GM19025 (cell line): ENCODE data around the gene POMP.
"Not testable (repeated sequence)": the region's sequence is repeated elsewhere in the genome, so short reads cannot be mapped to it uniquely, and the experiment has no call there.

Experiments used
- ATAC-seq: cut with Tn5 transposase; IDR thresholded peaks from one replicate; pipeline ENCODE4 v1.9.1; 2021; ENCODE audit warnings: mild to moderate bottlenecking, low read depth, moderate library complexity; ENCODE audit not compliant: unreplicated experiment

Gene POMP

DNA sequence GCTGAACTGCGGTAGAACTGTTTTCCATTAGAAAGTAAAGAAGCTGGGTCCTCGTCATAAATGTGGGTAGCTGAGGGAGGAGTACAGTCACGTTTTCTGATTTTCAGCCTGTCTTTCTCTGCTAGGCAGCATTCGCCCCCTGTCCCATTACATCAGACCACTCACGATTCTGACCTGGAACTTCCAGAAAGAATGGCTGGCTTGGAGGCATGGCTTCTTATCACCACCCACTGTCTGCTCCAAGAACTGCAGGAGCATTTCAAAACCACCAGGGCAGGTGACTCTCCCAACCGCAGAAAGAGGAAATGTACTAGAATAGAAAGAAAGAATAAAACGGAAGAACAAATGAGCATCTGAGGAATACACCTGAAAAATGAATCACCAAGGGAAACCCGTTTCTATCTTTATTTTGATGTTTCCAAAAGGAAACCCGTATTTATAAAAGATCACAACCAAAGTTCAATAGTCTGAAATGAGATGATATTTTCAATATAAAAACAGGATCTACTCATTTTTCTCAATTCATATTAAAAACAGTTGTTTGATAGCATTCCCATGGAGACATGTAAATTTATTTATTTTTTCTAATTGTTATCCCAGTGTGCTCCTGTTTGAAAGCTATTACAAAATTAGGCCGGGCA lies 22.1 kb upstream of the POMP start:
- ATAC-seq, result no peak

DNA sequence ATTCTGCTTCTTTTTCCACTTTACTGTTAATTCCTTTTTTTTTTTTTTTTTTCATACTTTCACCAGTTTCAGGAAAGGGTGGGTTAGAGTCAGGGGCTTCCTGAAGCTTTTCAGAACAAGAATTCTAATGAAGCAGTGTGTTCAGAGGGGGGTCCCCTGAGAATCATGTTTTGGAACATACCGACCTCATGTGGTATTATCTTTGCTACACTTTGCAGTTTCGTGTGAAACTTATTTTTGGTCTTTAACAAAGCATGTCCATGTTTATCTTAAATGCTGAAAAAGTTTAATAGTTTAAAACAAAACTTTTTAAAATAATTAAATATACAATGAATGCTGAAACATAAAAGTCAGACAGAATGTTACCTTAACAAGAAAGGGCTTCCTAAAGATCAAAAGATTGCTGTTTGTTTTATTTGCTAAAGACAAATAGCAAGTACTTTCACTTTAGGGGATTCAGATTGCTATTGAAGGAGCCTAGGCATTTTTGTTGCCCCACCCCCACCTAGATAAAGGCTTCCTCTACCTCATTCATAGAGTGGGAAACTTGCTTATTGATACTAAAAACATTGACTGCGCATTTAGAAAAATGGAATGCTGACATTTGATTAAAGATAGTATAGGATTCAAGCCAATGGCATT lies 21.1 kb upstream of the POMP start:
- no peak for ATAC-seq

DNA sequence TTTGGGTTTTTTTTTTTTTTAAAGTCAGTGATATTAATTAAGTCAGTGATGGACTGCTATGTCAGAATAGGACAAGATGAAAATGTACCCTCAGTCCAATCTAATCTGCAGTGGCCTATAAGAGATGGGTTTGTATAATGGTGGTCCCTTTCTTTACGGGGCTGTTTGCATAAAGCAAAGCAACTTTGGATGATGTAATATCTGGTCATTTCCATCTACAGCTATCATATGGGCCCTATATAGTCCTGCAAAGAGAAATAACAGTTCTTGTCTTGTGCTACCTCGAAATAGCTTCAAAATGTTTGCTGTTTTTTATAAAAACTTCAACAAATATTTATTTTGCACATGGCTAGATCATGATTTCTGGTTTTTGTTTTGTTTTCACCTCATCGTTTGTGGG lies 20.2 kb upstream of the POMP start:
- ATAC-seq, result no peak

DNA sequence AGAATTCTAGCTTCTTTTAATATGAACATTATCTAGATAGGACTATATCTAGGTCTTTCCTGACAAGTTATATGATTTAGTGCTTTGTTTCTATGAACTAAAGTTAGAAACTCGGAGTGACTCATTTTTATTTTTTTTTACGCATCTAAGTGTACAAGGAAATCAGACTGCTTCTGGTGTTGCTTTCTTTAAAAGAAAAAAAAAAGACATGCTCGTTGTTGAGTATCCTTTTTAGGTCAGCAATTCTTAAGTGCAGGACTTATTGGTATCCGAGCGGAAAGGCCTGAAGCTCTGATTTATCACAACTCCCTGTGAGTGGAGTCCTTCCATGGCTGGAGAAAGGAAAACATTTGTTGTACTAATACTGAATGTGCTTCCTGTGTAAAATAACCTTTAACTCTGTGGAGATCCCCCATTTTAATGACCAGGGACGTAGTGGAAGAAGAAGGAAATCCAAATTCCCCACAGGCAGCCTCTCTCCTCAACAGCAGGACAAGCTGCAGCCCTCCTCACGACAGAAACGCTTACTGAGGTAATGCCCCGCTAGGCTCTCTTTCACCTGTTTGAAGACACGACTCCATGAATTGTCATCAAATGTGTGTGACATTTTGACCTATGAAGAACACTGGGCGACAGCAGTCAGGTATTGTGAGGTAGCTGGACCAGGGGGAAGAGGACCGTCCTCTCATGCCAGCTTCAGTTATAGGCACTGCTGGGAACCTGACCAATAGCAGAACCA lies 17.9 kb upstream of the POMP start:
- no peak for ATAC-seq

DNA sequence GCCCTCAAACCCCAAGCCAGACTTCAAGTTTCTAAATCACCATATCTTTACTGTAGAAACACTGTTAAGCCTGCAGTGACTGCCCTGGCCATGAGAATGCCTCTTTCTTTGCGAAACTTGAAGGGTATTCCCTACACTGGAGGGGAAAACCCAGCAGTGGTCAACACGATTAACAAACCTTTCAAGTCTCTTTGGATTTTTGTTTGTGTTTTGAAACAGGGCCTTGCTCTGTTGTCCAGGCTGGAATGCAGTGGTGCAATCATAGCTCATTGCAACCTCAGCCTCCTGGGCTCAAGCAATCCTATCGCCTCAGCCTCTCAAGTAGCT lies 17.4 kb upstream of the POMP start:
- peak; percentile 90 for ATAC-seq

DNA sequence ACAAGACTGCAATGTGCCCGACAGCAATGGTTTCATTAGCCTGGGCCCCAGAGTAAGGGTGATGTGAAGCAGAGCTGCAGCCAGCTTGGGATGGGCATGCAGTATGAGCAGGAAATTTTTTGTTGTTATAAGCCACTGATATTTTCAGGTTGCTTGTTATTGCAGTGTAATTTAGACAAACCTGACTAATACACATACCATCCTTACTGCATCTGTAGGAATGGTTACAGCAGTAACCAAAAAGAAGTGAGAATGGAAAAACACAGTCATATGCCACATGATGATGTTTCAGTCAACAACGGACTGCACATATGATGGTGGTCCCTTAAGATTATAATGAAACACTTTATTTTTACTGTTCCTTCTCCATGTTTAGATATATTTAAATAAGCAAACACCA lies 8.6 kb upstream of the POMP start:
- no peak for ATAC-seq

DNA sequence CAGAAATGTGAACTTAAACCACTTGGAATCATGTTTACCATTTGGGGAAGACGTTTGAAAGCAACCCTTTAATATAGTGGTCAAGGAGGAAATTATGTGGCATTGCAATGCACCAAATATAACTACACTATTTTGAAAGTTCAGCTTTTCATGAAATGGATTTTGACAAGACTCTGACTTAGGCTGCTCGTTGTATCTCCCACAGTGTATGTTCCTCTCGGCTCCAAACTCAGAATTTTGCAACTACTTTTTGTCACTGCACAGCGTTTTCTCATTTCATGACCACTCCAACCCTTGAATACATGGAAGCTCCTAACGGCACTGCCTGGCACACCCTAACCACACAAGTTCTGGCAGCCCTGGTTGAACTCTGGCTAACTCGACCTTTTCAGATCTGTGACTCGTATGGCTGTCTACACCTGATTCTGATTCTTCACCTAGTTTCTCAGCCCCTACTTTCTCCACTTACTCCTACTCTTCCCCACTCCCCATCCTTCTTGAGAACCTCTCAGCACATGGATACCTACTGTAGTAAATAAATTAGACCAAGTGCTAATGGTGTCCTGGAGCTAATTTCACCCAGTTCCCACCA lies 7.0 kb upstream of the POMP start:
- no peak for ATAC-seq

DNA sequence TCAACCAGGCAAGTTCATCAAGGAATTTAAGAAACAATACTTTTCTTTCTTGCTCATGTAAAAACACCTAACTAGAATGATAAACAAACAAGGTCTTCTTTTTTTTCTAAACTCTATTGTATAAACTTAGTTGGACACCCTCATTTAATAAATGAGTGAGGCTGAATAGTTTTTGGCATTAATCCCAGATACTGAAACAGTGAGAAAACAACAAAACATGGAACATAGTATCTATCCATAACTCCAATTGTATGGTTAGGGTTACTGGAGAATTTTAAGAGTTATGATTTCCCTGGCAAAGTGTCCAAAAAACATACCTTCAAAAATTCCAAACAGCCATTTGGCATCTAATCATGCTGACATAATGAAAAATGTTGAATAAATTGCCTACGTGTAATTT lies 5.8 kb upstream of the POMP start:
- no peak for ATAC-seq

DNA sequence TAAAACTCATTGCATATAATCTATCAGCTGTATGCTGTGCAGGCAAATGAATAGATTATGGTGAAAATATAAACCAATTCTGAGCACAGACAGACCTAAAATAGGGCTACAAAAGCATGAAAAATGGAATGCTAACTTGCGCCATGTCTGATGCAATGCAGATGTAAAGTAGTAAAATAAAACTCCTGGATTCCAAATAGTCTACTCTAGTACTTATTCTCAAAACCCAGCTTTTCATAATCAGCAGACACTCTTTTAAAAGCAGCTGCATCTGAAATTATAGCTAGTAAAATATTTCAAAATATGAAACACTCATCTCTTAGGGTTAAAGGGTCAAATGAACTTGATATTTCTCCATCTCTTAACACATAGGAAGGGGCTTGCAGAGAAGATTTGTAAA lies 4.7 kb upstream of the POMP start:
- ATAC-seq, result no peak

DNA sequence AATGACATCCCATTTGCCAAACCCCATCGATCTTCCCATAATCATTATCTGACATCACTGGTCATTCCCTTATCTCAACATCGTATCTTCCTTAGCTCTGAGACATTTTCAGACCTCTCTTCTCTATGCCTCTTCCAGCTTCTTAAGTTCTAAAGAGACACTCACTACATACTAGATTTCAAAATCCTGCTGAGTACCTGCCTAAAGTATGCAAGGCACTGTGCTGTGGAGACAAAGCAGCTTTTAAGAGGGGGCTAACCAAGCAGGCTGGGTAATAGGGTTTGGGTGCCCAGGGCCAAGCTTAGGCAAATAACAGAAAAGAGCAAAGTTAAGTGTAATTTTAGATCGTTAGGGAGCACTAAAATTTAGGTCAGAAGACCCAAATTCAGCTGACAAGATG lies 3.4 kb upstream of the POMP start:
- no peak for ATAC-seq

DNA sequence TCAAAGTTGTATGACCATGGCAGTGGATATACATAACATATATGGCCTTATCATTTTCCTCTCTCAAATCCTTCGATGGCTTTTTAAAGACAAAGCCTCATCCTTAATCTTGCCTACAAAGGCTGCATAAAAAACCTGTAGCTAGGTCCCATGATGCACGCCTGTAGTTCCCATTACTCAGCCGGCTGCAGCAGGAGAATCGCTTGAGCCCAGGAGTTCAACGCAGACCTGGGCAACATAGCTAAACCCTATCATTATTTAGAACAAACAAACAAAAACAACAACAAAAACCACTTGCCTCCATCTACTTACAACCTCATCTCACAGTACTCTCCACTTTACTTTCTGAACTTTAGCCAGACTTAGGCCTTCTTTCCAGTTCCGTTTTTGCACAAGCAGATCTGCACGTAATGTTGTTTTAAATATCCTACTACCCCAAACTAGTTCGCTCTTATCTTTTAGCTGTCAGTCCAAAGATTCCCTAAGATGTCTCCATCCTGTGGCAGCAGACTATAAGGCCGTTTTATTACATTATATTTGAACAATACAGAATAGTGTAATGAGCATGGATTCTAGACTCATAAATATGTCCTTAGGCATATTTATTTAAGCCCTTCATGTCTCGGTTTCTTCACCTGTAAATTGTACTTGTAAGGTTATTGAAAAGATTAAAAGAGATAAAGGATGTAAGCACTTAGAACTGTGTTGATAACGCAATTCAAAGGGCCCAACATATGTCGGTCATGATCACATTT lies 969 bp upstream of the POMP start:
- no peak for ATAC-seq

DNA sequence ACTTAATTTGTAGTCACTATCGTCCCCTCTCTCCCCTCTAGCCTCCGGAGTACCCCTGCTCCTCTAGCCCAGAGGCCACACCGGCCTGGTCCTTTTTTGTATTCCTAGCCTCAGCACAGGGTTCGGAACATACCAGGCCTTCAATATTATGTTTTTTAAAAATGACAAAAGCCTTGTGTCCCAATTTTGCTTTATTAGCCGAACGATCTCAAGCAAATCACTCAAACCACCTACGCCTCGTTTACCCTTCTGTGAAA lies 463 bp upstream of the POMP start:
- ATAC-seq, result peak; percentile 9

DNA sequence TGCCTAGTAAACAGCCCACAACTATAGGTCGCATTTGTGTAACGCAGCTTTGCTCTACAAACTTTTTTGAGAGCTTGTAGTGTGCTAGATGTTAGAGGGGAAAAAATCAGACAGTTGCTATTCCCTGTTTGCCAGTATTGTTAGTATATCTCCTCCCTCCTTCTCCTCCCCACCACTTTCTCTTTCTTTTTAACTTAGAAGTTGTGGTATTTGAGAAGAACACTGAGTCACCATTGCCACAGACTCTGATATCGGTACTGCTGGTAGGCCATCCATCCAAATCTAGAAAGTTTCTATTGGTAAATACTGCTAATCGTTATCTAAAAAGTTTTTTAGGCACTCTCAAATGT lies 666 bp downstream of the POMP start:
- ATAC-seq, result peak; percentile 17

DNA sequence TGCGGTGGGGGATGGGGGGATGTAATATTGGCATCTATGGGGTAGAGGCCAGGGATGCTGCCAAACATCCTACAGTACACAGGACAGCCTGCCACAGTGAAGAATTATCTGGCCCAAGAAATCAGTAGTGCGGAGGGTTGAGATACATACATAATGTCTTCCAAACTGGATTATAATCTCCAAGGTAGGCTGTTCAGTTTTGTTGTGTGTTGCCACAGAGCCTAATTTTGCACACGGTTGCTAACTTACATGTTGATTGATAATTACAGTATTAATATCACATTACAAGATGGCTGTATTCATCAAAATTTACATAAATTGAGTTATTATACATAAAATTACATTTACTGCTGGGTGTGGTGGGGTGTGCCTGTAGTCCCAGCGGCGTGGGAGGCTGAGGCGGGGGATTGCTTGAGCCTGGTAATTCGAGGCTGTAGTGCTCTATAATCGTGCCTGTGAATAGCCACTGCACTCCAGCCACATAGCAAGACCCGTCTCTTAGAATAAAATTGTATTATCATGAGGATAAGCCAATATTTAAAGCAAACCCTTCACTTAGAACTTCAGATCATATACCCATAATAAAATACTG lies 8.1 kb downstream of the POMP start:
- ATAC-seq, result no peak

DNA sequence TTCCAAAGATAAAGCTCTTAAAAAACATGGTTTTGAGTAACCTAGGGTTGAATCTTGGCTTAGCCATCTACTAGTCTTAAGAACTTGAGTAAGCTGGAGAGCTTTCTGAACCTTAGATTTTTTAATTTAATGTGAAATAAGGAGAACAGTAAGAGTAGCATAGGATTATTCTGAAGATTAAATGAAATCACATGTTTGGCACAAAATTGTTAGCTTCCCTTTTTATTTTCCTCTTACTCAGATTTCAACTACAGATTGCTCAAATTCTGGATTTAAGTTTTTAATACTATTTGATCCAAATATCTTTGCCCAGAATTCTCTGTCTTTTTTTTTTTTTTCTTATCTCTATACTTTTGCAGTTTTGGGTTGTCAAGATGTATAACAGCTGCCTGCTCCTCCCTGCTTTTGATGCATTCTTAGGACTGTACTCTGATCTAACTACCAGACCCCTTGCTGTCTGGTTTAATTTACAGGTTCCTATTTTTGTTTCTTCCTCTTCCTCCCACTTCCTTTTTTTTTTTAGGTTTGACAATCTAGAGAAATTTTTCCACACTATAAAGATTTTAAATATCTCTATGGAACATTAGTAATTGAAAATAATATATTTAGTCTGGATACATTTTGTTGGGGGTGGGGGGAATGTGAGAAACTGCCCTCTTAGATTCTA lies 12.3 kb downstream of the POMP start:
- ATAC-seq, result no peak

DNA sequence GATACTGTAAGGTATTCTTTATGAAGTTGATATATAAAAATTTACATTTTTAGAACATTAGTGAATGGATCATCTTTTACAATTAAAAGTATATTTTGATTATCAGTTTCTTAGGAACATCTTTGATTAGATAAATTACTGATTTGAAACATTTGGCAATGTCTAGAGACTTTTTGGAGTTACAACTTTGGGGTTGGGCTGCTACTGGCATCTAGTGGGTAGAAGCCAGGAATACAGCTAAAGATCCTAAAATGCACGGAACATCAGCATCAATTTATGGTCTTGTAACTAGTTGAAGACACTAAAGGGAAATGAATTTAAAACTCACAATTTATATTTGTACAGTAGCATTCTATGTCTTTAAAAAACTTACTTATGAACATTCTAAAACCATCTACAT lies 19.9 kb downstream of the POMP start:
- no peak for ATAC-seq

DNA sequence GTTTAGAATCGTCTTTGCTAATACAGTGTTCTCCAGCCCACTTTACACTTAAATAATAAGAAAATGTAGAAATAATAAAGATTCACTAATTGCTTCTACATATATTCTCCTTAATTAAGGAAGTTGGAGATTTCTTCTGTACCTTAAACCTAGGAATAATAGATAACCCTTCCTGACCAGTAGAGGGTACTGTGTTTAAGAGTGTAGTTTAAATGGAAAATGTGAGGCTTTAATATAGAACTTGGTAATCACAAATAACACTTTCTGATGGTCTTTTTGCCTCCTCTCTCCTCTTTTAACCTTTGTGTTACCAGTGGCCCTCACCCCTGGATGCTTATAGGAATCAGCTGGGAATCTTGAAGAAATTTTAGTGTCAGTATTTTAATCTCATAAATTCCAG lies 20.7 kb downstream of the POMP start:
- no peak for ATAC-seq

DNA sequence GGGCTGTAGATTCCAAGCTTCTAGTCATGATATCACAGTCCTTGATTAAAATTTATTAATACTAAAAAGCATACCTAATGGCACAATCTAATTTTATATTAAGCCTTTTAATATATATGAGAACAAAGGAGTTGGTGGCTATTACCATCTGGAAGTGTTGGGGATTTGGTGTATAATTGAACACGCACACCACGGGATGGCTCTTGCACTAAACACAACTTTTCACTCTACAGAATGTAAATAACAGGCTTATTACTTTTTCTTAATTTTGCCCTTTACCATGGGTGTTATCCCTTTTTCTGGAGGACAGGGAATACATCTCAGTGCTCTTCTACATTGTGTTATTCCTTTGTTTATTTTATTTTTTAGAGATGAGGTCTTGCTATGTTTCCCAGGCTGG lies 21.6 kb downstream of the POMP start:
- ATAC-seq, result no peak

DNA sequence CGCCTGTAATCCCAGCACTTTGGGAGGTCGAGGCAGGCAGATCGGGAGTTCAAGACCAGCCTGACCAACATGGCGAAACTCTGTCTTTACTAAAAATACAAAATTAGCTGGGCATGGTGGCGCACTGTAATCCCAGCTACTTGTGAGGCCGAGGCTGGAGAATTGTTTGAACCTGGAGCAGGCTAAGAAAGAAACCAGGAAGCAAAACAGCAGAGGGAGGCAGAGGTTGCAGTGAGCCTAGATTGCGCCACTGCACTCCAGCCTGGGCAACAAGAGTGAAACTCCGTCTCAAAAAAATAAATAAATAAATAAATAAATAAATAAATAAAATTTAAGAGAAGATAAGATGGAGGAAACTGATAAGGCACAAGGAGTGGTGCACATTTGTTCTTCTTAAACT lies 24.2 kb downstream of the POMP start:
- ATAC-seq, result not testable (repeated sequence)

DNA sequence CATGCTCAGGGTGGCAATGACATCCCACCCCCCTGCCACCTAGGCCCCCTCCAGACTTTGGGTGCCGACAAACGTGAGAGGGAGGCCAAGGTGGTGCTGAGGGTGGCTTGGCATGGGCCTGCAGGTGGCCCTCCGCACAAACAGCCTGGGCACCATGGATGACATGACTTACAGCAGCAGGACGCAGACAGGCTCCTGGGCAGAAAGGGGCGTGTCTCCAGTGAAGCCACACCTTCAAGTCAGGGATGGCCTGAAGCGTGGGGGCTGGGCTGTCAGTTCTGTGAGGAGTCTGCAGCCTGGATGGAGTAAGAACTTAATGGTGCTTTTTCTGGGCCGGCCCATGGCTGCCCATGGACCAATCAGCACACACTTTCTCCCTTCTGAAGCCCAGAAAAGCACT lies 25.3 kb downstream of the POMP start:
- ATAC-seq, result no peak

DNA sequence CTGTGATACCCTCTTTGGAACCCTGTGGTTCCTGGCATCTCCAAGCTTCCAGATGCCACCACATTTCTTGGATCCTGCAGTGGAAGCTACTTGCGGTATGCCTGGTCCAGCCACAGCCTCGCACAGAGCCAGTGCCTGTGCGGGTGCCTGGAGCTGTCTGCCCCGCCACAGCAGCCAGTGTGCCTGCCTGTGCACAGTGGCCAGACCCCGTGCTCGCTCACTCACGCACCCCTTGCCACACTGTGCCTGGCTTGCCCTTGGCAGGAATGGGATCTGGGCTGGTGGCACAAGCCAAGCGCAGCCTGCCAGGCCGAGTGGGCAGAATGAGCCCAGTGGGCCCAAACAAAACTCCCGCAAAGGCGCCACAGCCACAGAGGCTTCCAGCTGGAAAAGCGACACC lies 26.2 kb downstream of the POMP start:
- ATAC-seq, result no peak
